Measurements from ENCODE around the gene PCDHGC3. TPM values are rescaled to one million over a fixed set of nuclear protein-coding genes. Genes with fewer than 3 reads are reported as not detected.

The PCDHGC3 gene
- total and polyA plus RNA-seq, 12 donors = 8.7 to 112 (median 77.6) TPM

GRCh38 chr5:141492168-141492885, 16.6 kb downstream of the PCDHGC3 start:
- Histone ChIP-seq H3K27me3 (no peaks in the 10 kb centered on the region), H3K4me3 (peak overlapping the region in 1 of 4 donors; percentile 13), H3K9me3 (replicated peaks in 1 of 3) (no peaks in the 10 kb centered on the region), H3K4me1 (replicated peaks in 1 of 2) (peaks cover 4 to 45% of the 10 kb centered on the region in 2 donors), H3K27ac (no peak overlapping the region), H3K36me3 (replicated peaks in 1 of 2) (no peaks in the 10 kb centered on the region)
- DNase-seq = peak in 1 of 7 donors; percentile 58
- intact Hi-C loops (cut with DNase I) = no loop called here
- 42 to 65% (median 52%) methylated on average over 30 to 68 of the region's 68 CpGs for WGBS, 4 donors
- TF ChIP-seq CTCF (IDR thresholded peaks at IDR 0.05) = no peak
- TF ChIP-seq POLR2A (IDR thresholded peaks at IDR 0.05) = no peak

GRCh38 chr5:141493500-141494422, 18.0 kb downstream of the PCDHGC3 start:
- Histone ChIP-seq H3K9me3 (replicated peaks in 1 of 3) (no peaks in the 10 kb centered on the region), H3K27ac (peak overlapping the region in 2 of 5 donors; percentile 11 to 15), H3K4me3 (no peak overlapping the region), H3K27me3 (no peaks in the 10 kb centered on the region), H3K36me3 (replicated peaks in 1 of 2) (peaks cover 0 to 7% of the 10 kb centered on the region in 2 donors), H3K4me1 (replicated peaks in 1 of 2) (peaks cover under 1 to 43% of the 10 kb centered on the region in 2 donors)
- no peak for TF ChIP-seq CTCF (IDR thresholded peaks at IDR 0.05)
- no peak for TF ChIP-seq POLR2A (IDR thresholded peaks at IDR 0.05)
- intact Hi-C loops (cut with DNase I) = no loop called here
- peak in 1 of 7 donors; percentile 49 for DNase-seq
- WGBS, 4 donors = 69 to 80% (median 69%) methylated on average over 10 of the region's 10 CpGs

- Histone ChIP-seq H3K9me3 (replicated peaks in 1 of 3) (no peaks in the 10 kb centered on the region), H3K27me3 (no peaks in the 10 kb centered on the region), H3K36me3 (replicated peaks in 1 of 2) (peaks cover 0 to 7% of the 10 kb centered on the region in 2 donors), H3K4me3 (no peak overlapping the region), H3K4me1 (replicated peaks in 1 of 2) (peaks cover 0 to 32% of the 10 kb centered on the region in 2 donors), H3K27ac (peak overlapping the region in 1 of 5 donors; percentile 15)
- intact Hi-C loops (cut with DNase I) = no loop called here
- no peak for TF ChIP-seq POLR2A (IDR thresholded peaks at IDR 0.05)
- TF ChIP-seq CTCF (IDR thresholded peaks at IDR 0.05) = no peak
- 67 to 77% (median 71%) methylated on average over 12 to 22 of the region's 22 CpGs for WGBS, 4 donors
- peak in 1 of 7 donors; percentile 67 for DNase-seq
Observed at GRCh38 chr5:141494761-141495452, 19.1 kb downstream of the PCDHGC3 start.

- no peaks in the 10 kb centered on the region for H3K9me3 ChIP-seq (replicated peaks in 1 of 3)
- DNase-seq = no peak
- TF ChIP-seq POLR2A (IDR thresholded peaks at IDR 0.05) (no peak), CTCF (IDR thresholded peaks at IDR 0.05) (no peak)
- WGBS, 4 donors = 87 to 92% (median 90%) methylated on average over 8 of the region's 8 CpGs
- no peak overlapping the region for H3K4me3 ChIP-seq
- peaks cover 0 to 31% of the 10 kb centered on the region in 2 donors for H3K4me1 ChIP-seq (replicated peaks in 1 of 2)
- H3K27me3 ChIP-seq = no peaks in the 10 kb centered on the region
- H3K27ac ChIP-seq = no peak overlapping the region
- intact Hi-C loops (cut with DNase I) = no loop called here
- H3K36me3 ChIP-seq (replicated peaks in 1 of 2) = peaks cover 0 to 7% of the 10 kb centered on the region in 2 donors
Observed at GRCh38 chr5:141495453-141495811, 19.7 kb downstream of the PCDHGC3 start.

Measured in adrenal gland (tissue), 12 donors.